LNCAP (cell line): ENCODE measurements around the gene LINC00237.

Experiments used
- CTCF ChIP-seq: fragments of 450-650 bp; IDR thresholded peaks from 2 replicates; pipeline ENCODE4 v1.5.1; 2017; ENCODE audit warnings: mild to moderate bottlenecking

Gene LINC00237

GRCh38 chr20:21109144-21109543 is 3.0 kb upstream of the LINC00237 start:
- no peak for TF ChIP-seq CTCF

GRCh38 chr20:21105429-21106170 is 558 bp downstream of the LINC00237 start:
- TF ChIP-seq CTCF, result no peak

GRCh38 chr20:21104921-21105320 is 1.2 kb downstream of the LINC00237 start:
- no peak for TF ChIP-seq CTCF

GRCh38 chr20:21104466-21104761 is 1.7 kb downstream of the LINC00237 start:
- TF ChIP-seq CTCF, result no peak

GRCh38 chr20:21103582-21104465 is 2.3 kb downstream of the LINC00237 start:
- no peak for TF ChIP-seq CTCF

GRCh38 chr20:21102603-21103311 is 3.4 kb downstream of the LINC00237 start:
- no peak for TF ChIP-seq CTCF

- no peak for TF ChIP-seq CTCF
Observed at GRCh38 chr20:21101932-21102575, 4.1 kb downstream of the LINC00237 start.
